ENCODE results near the gene MED14. TPM values are rescaled to one million over a fixed set of nuclear protein-coding genes. Genes with fewer than 3 reads are reported as not detected.

The MED14 gene
- total RNA-seq, 2 donors from 2014 or later, result 22.2 to 35.8 TPM

- TF ChIP-seq CTCF (IDR thresholded peaks at IDR 0.05), result no peak
- no peak for TF ChIP-seq POLR2AphosphoS5 (IDR thresholded peaks at IDR 0.05)
- no peak for TF ChIP-seq POLR2A (IDR thresholded peaks at IDR 0.05)
- no peaks in the 10 kb centered on the region for H3K9me3 ChIP-seq
- H3K4me3 ChIP-seq, result no peak overlapping the region
- no peak overlapping the region for H3K27ac ChIP-seq
- H3K27me3 ChIP-seq (replicated peaks; ENCODE audit: insufficient read depth), result no peaks in the 10 kb centered on the region
- intact Hi-C loops (cut with DNase I), result no loop called here
- no peak for DNase-seq (ENCODE audit: low spot score)
- H3K4me1 ChIP-seq (replicated peaks), result no peaks in the 10 kb centered on the region
- no peaks in the 10 kb centered on the region for H3K36me3 ChIP-seq
Measured at GRCh38 chrX:40688929-40689328, 46.4 kb downstream of the MED14 start.

- Histone ChIP-seq H3K27ac (no peak overlapping the region), H3K36me3 (no peaks in the 10 kb centered on the region), H3K9me3 (no peaks in the 10 kb centered on the region), H3K4me3 (no peak overlapping the region), H3K27me3 (replicated peaks; ENCODE audit: insufficient read depth) (no peaks in the 10 kb centered on the region), H3K4me1 (replicated peaks) (no peaks in the 10 kb centered on the region)
- no peak for DNase-seq (ENCODE audit: low spot score)
- intact Hi-C loops (cut with DNase I), result no loop called here
- TF ChIP-seq CTCF (IDR thresholded peaks at IDR 0.05) (no peak), POLR2A (IDR thresholded peaks at IDR 0.05) (no peak), POLR2AphosphoS5 (IDR thresholded peaks at IDR 0.05) (no peak)
- 96% methylated on average over 3 of the region's 3 CpGs for WGBS
Measured at GRCh38 chrX:40687169-40687568, 48.2 kb downstream of the MED14 start.

GRCh38 chrX:40685362-40685918 is 49.9 kb downstream of the MED14 start:
- intact Hi-C loops (cut with DNase I), result no loop called here
- Histone ChIP-seq H3K27ac (no peak overlapping the region), H3K36me3 (no peaks in the 10 kb centered on the region), H3K4me3 (no peak overlapping the region), H3K4me1 (replicated peaks) (no peaks in the 10 kb centered on the region), H3K27me3 (replicated peaks; ENCODE audit: insufficient read depth) (no peaks in the 10 kb centered on the region), H3K9me3 (no peaks in the 10 kb centered on the region)
- TF ChIP-seq CTCF (IDR thresholded peaks at IDR 0.05), result no peak
- TF ChIP-seq POLR2A (IDR thresholded peaks at IDR 0.05), result no peak
- no peak for TF ChIP-seq POLR2AphosphoS5 (IDR thresholded peaks at IDR 0.05)
- no peak for DNase-seq (ENCODE audit: low spot score)
- 47% methylated on average over 4 of the region's 4 CpGs for WGBS

- no peak for TF ChIP-seq POLR2AphosphoS5 (IDR thresholded peaks at IDR 0.05)
- TF ChIP-seq CTCF (IDR thresholded peaks at IDR 0.05), result no peak
- no peak for TF ChIP-seq POLR2A (IDR thresholded peaks at IDR 0.05)
- WGBS, result 90% methylated on average over 1 of the region's 1 CpG
- no peaks in the 10 kb centered on the region for H3K9me3 ChIP-seq
- no peaks in the 10 kb centered on the region for H3K4me1 ChIP-seq (replicated peaks)
- DNase-seq (ENCODE audit: low spot score), result no peak
- intact Hi-C loops (cut with DNase I), result no loop called here
- no peaks in the 10 kb centered on the region for H3K27me3 ChIP-seq (replicated peaks; ENCODE audit: insufficient read depth)
- no peak overlapping the region for H3K4me3 ChIP-seq
- H3K36me3 ChIP-seq, result no peaks in the 10 kb centered on the region
- no peak overlapping the region for H3K27ac ChIP-seq
Measured at GRCh38 chrX:40684092-40684491, 51.2 kb downstream of the MED14 start.

- Histone ChIP-seq H3K4me1 (replicated peaks) (no peaks in the 10 kb centered on the region), H3K27ac (no peak overlapping the region), H3K9me3 (no peaks in the 10 kb centered on the region), H3K36me3 (no peaks in the 10 kb centered on the region), H3K4me3 (no peak overlapping the region), H3K27me3 (replicated peaks; ENCODE audit: insufficient read depth) (no peaks in the 10 kb centered on the region)
- intact Hi-C loops (cut with DNase I), result no loop called here
- 91% methylated on average over 3 of the region's 3 CpGs for WGBS
- TF ChIP-seq POLR2A (IDR thresholded peaks at IDR 0.05) (no peak), CTCF (IDR thresholded peaks at IDR 0.05) (no peak), POLR2AphosphoS5 (IDR thresholded peaks at IDR 0.05) (no peak)
- DNase-seq (ENCODE audit: low spot score), result no peak
Measured at GRCh38 chrX:40683245-40683644, 52.1 kb downstream of the MED14 start.
